HG03432 (cell line): ENCODE data around the gene TRAF3IP1.

Experiments
- ATAC-seq: cut with Tn5 transposase; IDR thresholded peaks from one replicate; pipeline ENCODE4 v1.9.1; 2021; ENCODE audit warnings: mild to moderate bottlenecking, moderate library complexity; ENCODE audit not compliant: unreplicated experiment

Gene TRAF3IP1

DNA sequence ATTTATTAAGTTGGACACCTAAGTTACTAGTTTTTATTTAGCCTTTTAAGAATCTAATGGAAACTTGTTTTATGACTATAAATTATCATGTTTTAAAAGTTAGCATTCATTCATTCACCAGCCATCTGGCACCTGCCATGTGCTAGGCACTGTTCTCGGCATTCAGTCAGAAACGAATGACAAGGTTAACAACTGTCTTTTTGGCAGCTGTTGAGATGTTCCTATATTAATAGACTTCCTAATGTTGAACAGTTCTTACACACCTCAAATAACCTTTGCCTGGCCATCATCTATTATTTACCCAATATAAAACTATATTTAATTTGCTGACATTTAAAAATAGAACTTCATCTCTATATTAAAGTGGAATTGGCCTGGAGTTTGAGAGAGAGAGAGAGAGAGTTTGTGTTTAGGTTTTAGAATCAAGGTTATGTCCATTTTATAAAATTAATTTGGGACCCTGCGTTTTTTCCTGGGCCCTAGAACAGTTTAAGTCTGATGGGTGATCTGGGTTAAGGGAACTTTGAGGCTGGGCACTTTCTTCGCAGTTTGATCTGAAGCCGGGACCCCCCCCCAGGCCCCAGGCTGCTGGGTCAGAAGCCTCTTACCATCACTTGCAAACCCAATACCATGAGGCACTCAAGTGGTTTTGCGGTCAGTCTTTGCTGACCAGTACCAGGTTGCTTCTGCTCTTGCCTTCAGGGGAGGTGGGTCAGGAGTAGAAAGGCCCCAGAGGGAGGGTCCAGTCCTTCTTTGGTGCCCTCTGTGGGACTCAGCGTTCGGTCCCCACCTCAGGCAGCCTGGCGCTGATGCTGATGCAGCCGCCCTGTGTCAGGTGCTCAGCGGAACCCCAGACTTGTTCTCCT is 58.1 kb downstream of the TRAF3IP1 start:
- ATAC-seq, result no peak

DNA sequence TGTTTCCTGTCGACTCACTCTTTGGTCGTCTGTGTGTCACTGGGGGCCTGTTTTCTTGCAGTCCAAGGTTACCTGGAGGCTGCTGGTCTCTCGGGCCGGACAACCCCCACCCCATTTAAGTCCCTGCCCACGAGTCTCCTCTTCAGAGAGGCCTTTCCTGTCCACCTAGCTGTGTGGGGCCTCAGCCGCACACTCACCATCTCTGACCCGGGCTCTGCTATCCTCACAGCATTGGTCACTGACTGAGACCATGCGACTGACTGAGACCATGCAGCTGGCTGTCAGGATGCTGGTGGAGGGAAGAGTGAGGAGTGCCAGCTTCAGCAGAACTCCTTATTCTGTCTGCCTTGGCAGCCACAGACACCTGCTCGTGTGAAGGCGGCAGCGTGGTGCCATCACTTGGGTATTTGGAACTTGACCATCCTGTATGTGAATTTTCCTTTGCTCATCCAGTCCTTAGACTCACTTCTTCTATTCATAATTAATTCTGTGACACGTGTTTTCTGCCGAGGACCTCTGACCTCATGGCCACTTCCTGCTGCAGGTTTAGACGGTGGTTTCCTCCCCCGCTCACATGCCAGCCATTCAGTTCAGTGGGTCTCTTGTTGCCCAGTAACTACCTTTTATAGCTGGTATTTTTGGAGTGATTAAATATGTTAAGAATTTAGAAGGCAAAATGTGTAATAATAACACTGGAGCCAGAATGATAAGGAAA is 58.9 kb downstream of the TRAF3IP1 start:
- ATAC-seq, result no peak

- no peak for ATAC-seq
These were observed 60.0 kb downstream of the TRAF3IP1 start for GRCh38 chr2:238380336-238380735.

DNA sequence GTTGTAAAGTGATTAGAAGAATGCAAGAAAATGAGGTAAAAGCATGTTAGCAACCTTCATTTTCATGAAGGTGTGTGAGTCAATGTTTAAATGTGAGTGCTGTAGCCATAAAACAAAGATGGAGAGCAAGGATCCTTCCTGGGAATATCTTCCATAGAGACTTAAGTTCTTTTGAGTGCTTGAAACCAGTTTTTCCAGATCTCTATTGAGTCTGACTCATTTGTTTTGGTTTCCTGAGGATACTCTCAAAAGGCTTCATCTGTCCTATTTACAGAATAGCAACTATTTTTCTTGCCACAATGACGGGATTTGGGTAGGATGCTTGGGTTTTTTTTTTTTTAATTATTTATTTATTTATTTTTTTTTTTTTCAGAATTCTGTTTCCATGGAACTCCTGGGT is 60.5 kb downstream of the TRAF3IP1 start:
- no peak for ATAC-seq

GRCh38 chr2:238381341-238382115 is 61.2 kb downstream of the TRAF3IP1 start:
- ATAC-seq, result no peak

DNA sequence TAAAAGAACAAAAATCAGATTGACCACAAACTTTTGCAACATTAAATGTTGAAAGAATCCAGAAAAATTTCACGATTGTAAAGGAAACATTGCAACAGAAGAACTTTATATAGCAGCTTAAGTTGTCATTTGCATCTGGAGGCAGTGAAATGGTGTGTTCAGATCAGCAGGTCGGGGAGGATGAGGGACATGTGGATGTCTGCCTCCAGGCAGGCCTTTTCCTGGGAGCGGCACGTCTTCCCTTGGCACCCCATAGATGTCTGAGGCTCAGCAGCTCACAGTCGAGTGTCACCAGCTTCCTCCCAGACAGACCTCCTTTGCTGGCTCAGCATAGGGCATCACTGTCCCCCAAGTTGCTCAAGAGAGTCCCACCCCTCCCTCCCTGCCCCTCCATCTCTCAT is 62.1 kb downstream of the TRAF3IP1 start:
- ATAC-seq, result no peak

DNA sequence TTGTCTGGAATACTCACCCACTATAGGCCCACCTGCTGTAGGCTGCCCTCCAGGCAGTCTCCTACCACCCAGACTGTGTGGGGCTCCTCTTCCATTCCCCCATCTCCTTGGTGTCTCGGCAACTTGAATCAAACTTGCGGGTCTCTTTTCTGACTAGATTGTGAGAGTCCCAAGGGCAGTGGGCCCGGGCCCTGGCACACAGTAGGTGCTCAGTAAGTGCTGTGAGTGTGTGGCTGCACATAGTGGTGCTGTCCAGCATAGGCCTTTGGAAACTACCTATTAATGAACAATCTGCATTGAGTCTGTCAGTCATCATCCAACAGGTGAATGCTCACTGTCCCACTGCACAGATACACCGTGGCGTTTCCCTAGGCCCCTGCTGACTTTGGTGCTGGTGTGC is 62.8 kb downstream of the TRAF3IP1 start:
- no peak for ATAC-seq

GRCh38 chr2:238383743-238384380 is 63.5 kb downstream of the TRAF3IP1 start:
- no peak for ATAC-seq

DNA sequence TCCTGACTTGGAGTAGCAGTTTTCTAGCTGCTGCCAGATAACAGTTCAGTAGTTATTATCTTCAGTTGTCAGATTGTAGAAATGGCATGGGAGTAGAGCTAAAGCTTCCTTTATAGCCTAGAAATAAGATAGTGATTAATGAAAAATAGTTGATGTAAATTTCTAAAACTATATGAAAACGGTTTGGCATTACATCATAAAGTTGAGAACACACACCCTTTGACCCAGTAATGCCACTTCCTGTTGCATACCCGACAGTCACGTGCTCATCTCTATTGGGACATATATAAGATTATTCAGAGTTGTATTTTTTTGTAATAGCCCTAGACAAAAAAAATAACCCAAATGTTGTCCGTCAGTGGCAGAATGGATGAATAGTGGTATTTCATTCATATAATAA is 67.0 kb downstream of the TRAF3IP1 start:
- no peak for ATAC-seq

- no peak for ATAC-seq
These were observed 68.5 kb downstream of the TRAF3IP1 start for GRCh38 chr2:238388794-238389193.

GRCh38 chr2:238389988-238390589 is 69.8 kb downstream of the TRAF3IP1 start:
- no peak for ATAC-seq

DNA sequence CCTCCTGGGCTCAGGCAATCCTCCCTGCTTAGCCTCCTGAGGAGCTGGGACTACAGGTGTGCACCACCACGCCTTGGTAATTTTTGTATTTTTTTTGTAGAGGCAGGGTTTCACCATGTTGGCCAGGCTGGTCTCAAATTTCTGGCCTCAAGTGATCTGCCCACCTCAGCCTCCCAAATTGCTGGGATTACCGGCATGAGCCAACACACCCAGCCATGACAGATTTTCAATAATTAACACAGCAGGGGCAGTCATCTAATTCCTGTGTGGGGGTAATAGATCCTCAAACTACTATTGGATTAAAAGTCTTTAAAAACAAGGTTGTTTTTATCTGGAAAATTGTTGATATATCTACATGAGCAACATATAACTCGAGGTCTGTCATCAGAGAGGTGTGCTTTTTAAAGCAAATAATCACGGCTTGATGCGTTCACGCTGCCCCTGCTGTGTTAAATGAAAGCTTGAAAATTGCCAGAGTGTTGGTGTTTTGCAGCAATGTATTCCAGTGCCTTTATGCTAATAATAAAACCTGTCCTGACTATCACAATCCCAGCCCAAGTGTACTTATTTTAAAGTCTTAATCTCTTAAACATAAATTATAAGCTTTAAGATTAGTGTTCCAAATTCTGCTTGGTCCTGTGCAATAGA is 70.8 kb downstream of the TRAF3IP1 start:
- no peak for ATAC-seq

DNA sequence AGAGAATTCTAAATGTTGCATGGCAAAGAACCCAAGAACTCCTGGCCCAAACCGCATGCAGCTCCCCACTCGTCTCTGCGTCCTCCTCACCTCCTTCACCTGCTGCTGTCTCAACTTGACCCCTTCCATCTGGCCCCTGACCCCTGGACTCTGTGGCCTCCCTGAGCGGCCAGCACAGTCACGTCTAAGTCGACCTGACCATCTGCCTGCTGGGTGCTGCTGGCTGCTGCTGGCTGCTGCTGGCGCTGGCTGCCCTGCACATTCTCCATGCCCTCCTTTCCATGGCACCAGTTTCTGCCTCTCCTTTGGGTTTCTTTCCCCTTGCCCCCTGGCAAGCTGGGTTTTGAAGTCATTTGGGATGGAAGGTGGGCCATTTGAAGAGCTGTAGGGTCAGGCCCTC is 76.3 kb downstream of the TRAF3IP1 start:
- no peak for ATAC-seq

DNA sequence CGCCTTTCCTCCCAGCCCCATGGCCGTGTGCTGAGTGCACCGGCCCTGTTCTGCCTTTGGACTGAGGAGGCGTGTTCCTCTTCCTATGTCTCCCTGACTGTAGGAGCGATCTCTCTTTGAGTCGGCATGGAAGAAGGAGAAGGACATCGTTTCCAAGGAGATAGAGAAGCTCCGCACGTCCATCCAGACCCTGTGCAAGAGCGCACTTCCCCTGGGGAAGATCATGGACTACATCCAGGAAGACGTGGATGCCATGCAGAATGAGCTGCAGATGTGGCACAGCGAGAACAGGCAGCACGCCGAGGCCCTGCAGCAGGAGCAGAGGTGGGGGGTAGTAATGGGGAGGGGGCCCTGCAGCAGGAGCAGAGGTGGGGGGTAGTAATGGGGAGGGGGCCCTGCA is 77.0 kb downstream of the TRAF3IP1 start:
- ATAC-seq, result no peak

DNA sequence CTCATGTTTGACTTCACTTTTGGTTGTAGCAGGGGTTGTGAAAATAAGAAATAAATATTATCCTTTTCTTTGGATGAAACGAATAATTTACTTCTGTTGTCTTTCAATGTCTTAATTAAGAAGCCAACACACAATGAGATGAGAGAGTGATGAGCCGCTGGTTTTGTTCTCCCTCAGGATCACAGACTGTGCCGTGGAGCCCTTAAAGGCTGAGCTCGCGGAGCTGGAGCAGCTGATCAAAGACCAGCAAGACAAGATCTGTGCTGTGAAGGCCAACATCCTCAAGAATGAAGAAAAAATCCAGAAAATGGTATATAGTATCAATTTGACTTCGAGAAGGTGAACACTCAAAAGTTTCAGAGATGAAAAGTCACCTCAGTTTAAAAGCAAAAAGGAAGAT is 78.3 kb downstream of the TRAF3IP1 start:
- ATAC-seq, result no peak

DNA sequence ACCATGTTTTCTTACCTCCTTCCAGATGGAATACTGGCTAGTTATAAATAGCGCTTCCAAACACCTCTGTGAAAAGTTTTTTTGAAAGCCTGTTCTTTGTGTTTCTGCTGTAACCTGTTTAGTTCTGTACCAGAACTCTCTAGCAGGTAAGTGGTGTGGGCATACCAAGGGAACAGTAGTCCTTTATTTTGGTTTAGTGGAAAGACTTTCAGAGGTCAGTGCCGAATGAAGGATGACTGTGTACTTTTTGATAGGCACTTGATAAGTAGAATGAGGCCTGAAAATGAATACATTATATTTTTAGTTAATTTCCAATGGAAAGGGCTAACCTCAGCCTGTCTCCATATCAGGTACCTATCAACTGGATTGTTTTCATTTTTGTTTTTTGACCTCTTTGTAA is 78.8 kb downstream of the TRAF3IP1 start:
- ATAC-seq, result no peak

- ATAC-seq, result no peak
These were observed 81.2 kb downstream of the TRAF3IP1 start for GRCh38 chr2:238401551-238401950.

DNA sequence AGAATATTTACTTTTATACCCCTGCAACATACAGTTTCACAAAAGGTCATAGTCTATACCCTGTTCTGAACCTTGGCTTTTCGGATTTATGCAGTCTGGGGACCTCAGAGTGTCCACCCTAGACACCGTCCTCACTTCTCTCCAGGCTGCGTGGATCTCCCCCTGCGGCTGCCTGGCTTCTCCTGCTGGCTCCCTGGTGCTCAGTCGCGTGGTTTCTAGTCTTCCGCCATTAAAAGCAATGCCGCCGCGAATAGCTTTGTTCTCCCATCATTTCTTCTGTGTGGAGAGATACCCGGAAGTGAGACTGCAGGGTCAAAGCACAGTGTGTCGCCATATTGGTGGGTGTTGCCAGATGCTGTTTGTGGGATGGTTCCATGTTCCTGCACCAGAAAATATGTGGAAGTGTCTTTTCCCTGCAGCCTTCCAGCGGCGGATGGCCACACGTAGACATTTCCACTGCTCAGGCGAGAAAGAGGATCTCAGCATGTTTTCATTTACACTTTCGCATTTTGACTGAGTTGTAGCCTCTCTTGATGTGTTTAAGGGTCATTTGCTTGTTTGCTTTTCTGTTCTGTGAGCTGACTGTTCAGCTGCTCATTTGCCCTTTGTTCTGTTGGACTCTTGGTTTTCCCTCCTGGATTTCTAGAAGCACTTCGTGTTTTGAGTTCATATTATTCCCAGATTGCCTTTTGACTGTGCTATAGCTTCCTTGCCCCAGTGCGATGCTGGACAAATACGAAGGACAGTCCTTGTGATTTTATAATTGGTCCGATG is 83.5 kb downstream of the TRAF3IP1 start:
- no peak for ATAC-seq

- ATAC-seq, result no peak
These were observed 84.3 kb downstream of the TRAF3IP1 start for GRCh38 chr2:238404406-238405216.
